BLaER1 (cell line): ENCODE data around the gene THAP6.

Experiments
- H3K27ac ChIP-seq: shearing (Covaris generic); formaldehyde crosslinking; 2 replicates; pipeline ENCODE4 v1.8.1; 2022
- H3K27me3 ChIP-seq: shearing (Covaris generic); formaldehyde crosslinking; 2 replicates; pipeline ENCODE4 v1.8.1; 2022
- H3K36me3 ChIP-seq: shearing (Covaris generic); formaldehyde crosslinking; 2 replicates; pipeline ENCODE4 v1.8.1; 2022
- H3K4me1 ChIP-seq: shearing (Covaris generic); formaldehyde crosslinking; 2 replicates; pipeline ENCODE4 v1.8.1; 2022
- H3K4me2 ChIP-seq: shearing (Covaris generic); formaldehyde crosslinking; 2 replicates; pipeline ENCODE4 v1.8.1; 2022
- H3K4me3 ChIP-seq: shearing (Covaris generic); formaldehyde crosslinking; 2 replicates; pipeline ENCODE4 v1.8.1; 2022
- H3K9ac ChIP-seq: shearing (Covaris generic); formaldehyde crosslinking; 2 replicates; pipeline ENCODE4 v1.8.1; 2022
- H3K9me3 ChIP-seq: shearing (Covaris generic); formaldehyde crosslinking; 2 replicates; pipeline ENCODE4 v1.8.1; 2022
- H4K20me1 ChIP-seq: shearing (Covaris generic); formaldehyde crosslinking; 2 replicates; pipeline ENCODE4 v1.8.1; 2022
- Cebpa-rat ChIP-seq: shearing (Covaris generic); IDR thresholded peaks from 2 replicates; pipeline ENCODE4 v1.8.1; 2022

The THAP6 gene

GRCh38 chr4:75566911-75567310, 52.6 kb downstream of the THAP6 start:
- no peaks in the 10 kb centered on the region for H3K4me1 ChIP-seq
- H3K36me3 ChIP-seq: no peaks in the 10 kb centered on the region
- no peak overlapping the region for H3K9ac ChIP-seq
- H3K9me3 ChIP-seq: peaks cover 6% of the 10 kb centered on the region; the same call in 1 of the 2 replicates
- H3K4me2 ChIP-seq: no peak overlapping the region
- no peak overlapping the region for H3K27ac ChIP-seq
- H3K4me3 ChIP-seq: no peak overlapping the region
- no peaks in the 10 kb centered on the region for H4K20me1 ChIP-seq
- no peaks in the 10 kb centered on the region for H3K27me3 ChIP-seq
- no peak for TF ChIP-seq Cebpa-rat

- Histone ChIP-seq H3K4me1 (no peaks in the 10 kb centered on the region), H3K4me2 (no peak overlapping the region), H3K27ac (no peak overlapping the region), H3K9ac (no peak overlapping the region), H3K36me3 (no peaks in the 10 kb centered on the region), H3K27me3 (no peaks in the 10 kb centered on the region), H4K20me1 (no peaks in the 10 kb centered on the region), H3K4me3 (no peak overlapping the region), H3K9me3 (peaks cover 6% of the 10 kb centered on the region; the same call in 1 of the 2 replicates)
- TF ChIP-seq Cebpa-rat: no peak
Observed at GRCh38 chr4:75567725-75568124, 53.5 kb downstream of the THAP6 start.
